GM12878 (cell line): Measurements from ENCODE around the gene MAD1L1. TPM values are rescaled to one million over a fixed set of nuclear protein-coding genes. Genes with fewer than 3 reads are reported as not detected.

ENCODE experiments used
- ATAC-seq: fragments of 200-7000 bp; cut with Tn5 transposase; 3 replicates; pipeline ENCODE4 v1.9.1; 2020; ENCODE audit warnings: mild to moderate bottlenecking, moderate library complexity
- BruUV-seq: library from RNA; stranded (reverse); fragments of 400-500 nt; replicated peaks from 2 replicates; lab custom pipeline; 2021; lab: Mats Ljungman, UMichigan
- CTCF ChIA-PET: fragments of 300-600 bp; sonication (Branson Sonifier 250); formaldehyde crosslinking; extraction: SDS; loops from one replicate; lab custom pipeline; 2021; ENCODE audit warnings: inconsistent platforms; lab: Yijun Ruan, JAX
- POLR2A ChIA-PET: fragments of 350-600 bp; formaldehyde crosslinking; extraction: SDS; loops from one replicate; lab custom pipeline; 2021; ENCODE audit warnings: inconsistent platforms; lab: Charles Lee
- RAD21 ChIA-PET: fragments of 300-600 bp; sonication (Branson Sonifier 250); formaldehyde crosslinking; loops from one replicate; lab custom pipeline; 2023; ENCODE audit warnings: antibody characterized with exemption; ENCODE audit not compliant: unreplicated experiment; lab: Charles Lee
- SMC1A ChIA-PET: fragments of 300-600 bp; sonication (Branson Sonifier 250); formaldehyde crosslinking; loops from one replicate; lab custom pipeline; 2023; ENCODE audit not compliant: unreplicated experiment, uncharacterized antibody; lab: Charles Lee
- DNase-seq: peaks from one replicate; pipeline ENCODE4 v3.0.0-alpha.2; 2011; ENCODE audit warnings: low read depth, low spot score
- FAIRE-seq: peaks from 3 replicates; lab custom pipeline; 2011; peaks lifted over from hg19 to GRCh38; lab: Jason Lieb, UNC
- H2AFZ ChIP-seq: 2 replicates; pipeline ENCODE4 v1.6.0; 2011; ENCODE audit warnings: low read depth, low read length, control low read depth; ENCODE audit not compliant: control insufficient read depth
- H3K27ac ChIP-seq: 2 replicates; pipeline ENCODE4 v1.5.1; 2011; ENCODE audit warnings: control low read depth; ENCODE audit not compliant: control insufficient read depth, insufficient read depth
- H3K27me3 ChIP-seq, 2 experiments: replicated peaks in 1 of 2; 2 replicates each; pipeline versions ENCODE4 v1.6.0 to v1.6.1; 2011; ENCODE audit warnings: low read length in 1 of 2; ENCODE audit not compliant: control insufficient read depth in 2 of 2, insufficient read depth in 2 of 2
- H3K36me3 ChIP-seq, 2 experiments: 2 replicates each; pipeline ENCODE4 v1.5.1; 2011; ENCODE audit warnings: low read length in 1 of 2; ENCODE audit not compliant: control insufficient read depth in 2 of 2, insufficient read depth in 2 of 2
- H3K4me1 ChIP-seq: 2 replicates; pipeline ENCODE4 v1.6.1; 2011; ENCODE audit warnings: mild to moderate bottlenecking, low read length, moderate library complexity, mixed read lengths; ENCODE audit not compliant: control insufficient read depth, insufficient read depth
- H3K4me2 ChIP-seq: 2 replicates; pipeline ENCODE4 v1.6.0; 2011; ENCODE audit warnings: control low read depth; ENCODE audit not compliant: control insufficient read depth, insufficient read depth
- H3K4me3 ChIP-seq: fragments of 200-600 bp; sonication (generic); 2 replicates; pipeline ENCODE4 v1.5.1; 2016
- H3K79me2 ChIP-seq: 2 replicates; pipeline ENCODE4 v1.6.0; 2011; ENCODE audit warnings: low read length; ENCODE audit not compliant: control insufficient read depth, insufficient read depth
- H3K9ac ChIP-seq: 2 replicates; pipeline ENCODE4 v1.8.0; 2011; ENCODE audit warnings: low read length, control low read depth, mixed read lengths; ENCODE audit not compliant: control insufficient read depth, insufficient read depth
- H3K9me3 ChIP-seq: replicated peaks from 3 replicates; pipeline ENCODE4 v1.5.1; 2011; ENCODE audit warnings: mild to moderate bottlenecking, low read length; ENCODE audit not compliant: control insufficient read depth, insufficient read depth
- H4K20me1 ChIP-seq: 2 replicates; pipeline ENCODE4 v1.6.0; 2011; ENCODE audit not compliant: control insufficient read depth, insufficient read depth
- HDAC2 ChIP-seq: fragments of 200-600 bp; sonication (generic); IDR thresholded peaks from 2 replicates; pipeline ENCODE4 v1.6.1; 2017
- NFXL1 ChIP-seq: fragments of 450-650 bp; IDR thresholded peaks from 2 replicates; pipeline ENCODE4 v1.6.1; 2017; ENCODE audit warnings: antibody characterized with exemption, mild to moderate bottlenecking, borderline replicate concordance
- NFYB ChIP-seq: IDR thresholded peaks from 2 replicates; pipeline ENCODE4 v1.6.1; 2011; ENCODE audit warnings: low read depth, mild to moderate bottlenecking, low read length, improper control_type of control experiment, moderate library complexity; ENCODE audit not compliant: insufficient read depth
- NR2C2 ChIP-seq: IDR thresholded peaks from 2 replicates; pipeline ENCODE4 v1.6.1; 2011; ENCODE audit warnings: borderline replicate concordance, low read depth; ENCODE audit not compliant: control insufficient read depth, insufficient read length
- POLR2A ChIP-seq: IDR thresholded peaks from 2 replicates; pipeline ENCODE4 v1.6.1; 2011; ENCODE audit warnings: low read depth, mild to moderate bottlenecking, low read length
- RCOR1 ChIP-seq: conservative IDR thresholded peaks from 2 replicates; pipeline ENCODE4 v1.6.1; 2012; ENCODE audit warnings: low read depth, low read length, improper control_type of control experiment
- RUNX3 ChIP-seq: IDR thresholded peaks from 2 replicates; pipeline ENCODE4 v1.6.1; 2012; ENCODE audit warnings: low read length, inconsistent platforms
- SMAD1 ChIP-seq: fragments of 450-650 bp; IDR thresholded peaks from 2 replicates; pipeline ENCODE4 v1.6.1; 2018; ENCODE audit warnings: mild to moderate bottlenecking, low read depth; ENCODE audit not compliant: partially characterized antibody
- STAT1 ChIP-seq: fragments of 450-650 bp; conservative IDR thresholded peaks from 2 replicates; pipeline ENCODE4 v1.6.1; 2014; ENCODE audit warnings: antibody characterized with exemption, mild to moderate bottlenecking
- TBL1XR1 ChIP-seq: IDR thresholded peaks from 2 replicates; pipeline ENCODE4 v1.6.1; 2012; ENCODE audit warnings: low read depth, low read length, improper control_type of control experiment
- WGBS: methylation state at CpG from one replicate; pipeline ENCODE4 v1.1.6; 2016; ENCODE audit warnings: low lambda C conversion rate; ENCODE audit not compliant: insufficient replicate concordance, insufficient coverage; ENCODE audit errors: missing lambda C conversion rate; 5-methylcytosine and 5-hydroxymethylcytosine counted together
- in situ Hi-C: fragments of 300-500 bp; cut with MboI; formaldehyde crosslinking; loops from 9 replicates; pipeline ENCODE4 v1.14.3; 2018; ENCODE audit warnings: mixed read lengths
- intact Hi-C: fragments of 100-400 bp; cut with micrococcal nuclease; formaldehyde crosslinking; loops from one replicate; pipeline ENCODE4 v1.14.2; 2022; ENCODE audit not compliant: unreplicated experiment
- polyA plus RNA-seq, 11 experiments: library from polyadenylated mRNA; depleted of rRNA in 4 of 11; unstranded in 6 of 11; stranded (reverse) in 5 of 11; fragments of >200 nt; fragmentation: Nextera tagmentation in 4 of 11; fragmentation: Illumina TruSeq in 1 of 11; extraction: Ambion mirVana in 4 of 11; extraction: Trizol in 1 of 11; gene quantifications; 1 replicate in 1 of 11; 2 replicates in 10 of 11; pipeline versions ENCODE4 v1.2.1 to v1.2.3, GENCODE V29; 2011 to 2016; ENCODE audit warnings: inconsistent platforms in 2 of 11, missing spikeins in 2 of 11, low read depth in 1 of 11
- total RNA-seq, 4 experiments: library from RNA; depleted of rRNA in 3 of 4; stranded (reverse); fragments of >200 nt in 3 of 4; fragmentation: Illumina TruSeq in 1 of 4; extraction: Trizol in 1 of 4; gene quantifications; 2 replicates each; pipeline versions ENCODE4 v1.2.1 to v1.2.3, GENCODE V29; 2013 to 2021
- TF ChIP-seq, protein P1 (sequence below): IDR thresholded peaks from 2 replicates; pipeline ENCODE4 v1.6.1; 2012; ENCODE audit warnings: low read length, inconsistent platforms
- TF ChIP-seq, protein P2 (sequence below): IDR thresholded peaks from 2 replicates; pipeline ENCODE4 v1.6.1; 2012; ENCODE audit warnings: low read depth, low read length, improper control_type of control experiment
- TF ChIP-seq, protein P3 (sequence below): IDR thresholded peaks from 2 replicates; pipeline ENCODE4 v1.6.1; 2011; ENCODE audit warnings: borderline replicate concordance, low read depth, mild to moderate bottlenecking, moderate library complexity, mixed read lengths, low read length; ENCODE audit not compliant: insufficient read depth; ENCODE audit errors: extremely low read length
- TF ChIP-seq, protein P4 (sequence below), 3 experiments: IDR thresholded peaks in 2 of 3; conservative IDR thresholded peaks in 1 of 3; 2 replicates each; pipeline ENCODE4 v1.5.1; 2011; ENCODE audit warnings: low read depth in 3 of 3, low read length in 3 of 3, mild to moderate bottlenecking in 3 of 3, control low read depth in 2 of 3, moderate library complexity in 2 of 3, inconsistent platforms in 1 of 3, mixed read lengths in 1 of 3; ENCODE audit not compliant: control insufficient read depth in 2 of 3, insufficient read depth in 1 of 3; ENCODE audit errors: extremely low read depth in 1 of 3

MAD1L1 gene
- total and polyA plus RNA-seq, 10 of the 15 experiments (the other 5 are each of a cell fraction or from before 2014, with no cell fraction given): 2.2 to 76.8 (median 38.3) TPM

DNA sequence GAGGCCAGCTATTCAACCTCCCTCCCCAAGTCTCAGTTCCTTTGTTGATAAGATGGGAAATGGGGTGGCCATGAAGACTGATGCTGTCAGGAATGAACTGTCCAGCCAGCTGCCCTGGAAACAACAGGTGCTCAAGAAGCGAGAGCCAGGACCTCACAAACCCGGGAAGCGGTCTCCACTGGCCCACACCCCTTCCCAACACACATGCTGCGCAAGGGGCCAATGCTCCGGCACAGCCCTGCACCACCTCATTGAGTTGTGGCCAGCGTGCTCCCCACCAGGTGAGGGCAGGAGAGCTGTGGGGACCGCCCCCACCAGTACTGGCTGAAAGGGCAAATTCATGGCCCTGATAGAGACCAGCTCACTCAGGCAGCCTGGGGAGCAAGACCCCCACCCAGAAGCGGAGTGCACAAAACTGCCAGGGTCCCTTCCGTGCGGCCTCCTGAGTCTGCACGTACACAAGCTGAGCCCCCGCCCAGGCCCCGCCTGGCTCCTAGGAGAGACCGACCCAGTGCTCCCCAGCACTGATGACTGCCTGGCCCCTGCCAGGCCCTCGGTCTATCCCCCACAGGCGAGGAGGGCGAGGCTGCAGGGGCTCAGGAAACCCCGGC lies 216.6 kb downstream of the MAD1L1 start:
- H3K79me2 ChIP-seq: no peaks in the 10 kb centered on the region
- WGBS: 99% methylated on average over 18 of the region's 18 CpGs
- ChIA-PET SMC1A (no interaction called here), POLR2A (no interaction called here), RAD21 (no interaction called here), CTCF (no interaction called here)
- BruUV-seq: no TSS peak
- ATAC-seq (no peak), FAIRE-seq (no peak), DNase-seq (no peak)
- H3K36me3 ChIP-seq: peaks cover 0 to 5% of the 10 kb centered on the region in 2 experiments; a peak in 2 of 4 replicates
- no peak overlapping the region for H3K4me3 ChIP-seq
- H4K20me1 ChIP-seq: no peaks in the 10 kb centered on the region
- H3K9ac ChIP-seq: no peak overlapping the region
- no peaks in the 10 kb centered on the region for H3K9me3 ChIP-seq
- H3K27me3 ChIP-seq: no peaks in the 10 kb centered on the region
- no peak overlapping the region for H3K4me2 ChIP-seq
- peaks cover 17% of the 10 kb centered on the region for H3K4me1 ChIP-seq
- no peak overlapping the region for H3K27ac ChIP-seq
- TF ChIP-seq HDAC2: no peak
- TF ChIP-seq TBL1XR1: no peak
- TF ChIP-seq RUNX3: no peak
- no peak for TF ChIP-seq SMAD1
- TF ChIP-seq, protein P1, sequence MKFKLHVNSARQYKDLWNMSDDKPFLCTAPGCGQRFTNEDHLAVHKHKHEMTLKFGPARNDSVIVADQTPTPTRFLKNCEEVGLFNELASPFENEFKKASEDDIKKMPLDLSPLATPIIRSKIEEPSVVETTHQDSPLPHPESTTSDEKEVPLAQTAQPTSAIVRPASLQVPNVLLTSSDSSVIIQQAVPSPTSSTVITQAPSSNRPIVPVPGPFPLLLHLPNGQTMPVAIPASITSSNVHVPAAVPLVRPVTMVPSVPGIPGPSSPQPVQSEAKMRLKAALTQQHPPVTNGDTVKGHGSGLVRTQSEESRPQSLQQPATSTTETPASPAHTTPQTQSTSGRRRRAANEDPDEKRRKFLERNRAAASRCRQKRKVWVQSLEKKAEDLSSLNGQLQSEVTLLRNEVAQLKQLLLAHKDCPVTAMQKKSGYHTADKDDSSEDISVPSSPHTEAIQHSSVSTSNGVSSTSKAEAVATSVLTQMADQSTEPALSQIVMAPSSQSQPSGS: no peak
- TF ChIP-seq NFXL1: no peak
- TF ChIP-seq RCOR1: no peak
- TF ChIP-seq, protein P2, sequence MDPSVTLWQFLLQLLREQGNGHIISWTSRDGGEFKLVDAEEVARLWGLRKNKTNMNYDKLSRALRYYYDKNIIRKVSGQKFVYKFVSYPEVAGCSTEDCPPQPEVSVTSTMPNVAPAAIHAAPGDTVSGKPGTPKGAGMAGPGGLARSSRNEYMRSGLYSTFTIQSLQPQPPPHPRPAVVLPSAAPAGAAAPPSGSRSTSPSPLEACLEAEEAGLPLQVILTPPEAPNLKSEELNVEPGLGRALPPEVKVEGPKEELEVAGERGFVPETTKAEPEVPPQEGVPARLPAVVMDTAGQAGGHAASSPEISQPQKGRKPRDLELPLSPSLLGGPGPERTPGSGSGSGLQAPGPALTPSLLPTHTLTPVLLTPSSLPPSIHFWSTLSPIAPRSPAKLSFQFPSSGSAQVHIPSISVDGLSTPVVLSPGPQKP: no peak
- no peak for TF ChIP-seq NR2C2
- no peak for TF ChIP-seq NFYB
- no peak for TF ChIP-seq POLR2A
- TF ChIP-seq, protein P3, sequence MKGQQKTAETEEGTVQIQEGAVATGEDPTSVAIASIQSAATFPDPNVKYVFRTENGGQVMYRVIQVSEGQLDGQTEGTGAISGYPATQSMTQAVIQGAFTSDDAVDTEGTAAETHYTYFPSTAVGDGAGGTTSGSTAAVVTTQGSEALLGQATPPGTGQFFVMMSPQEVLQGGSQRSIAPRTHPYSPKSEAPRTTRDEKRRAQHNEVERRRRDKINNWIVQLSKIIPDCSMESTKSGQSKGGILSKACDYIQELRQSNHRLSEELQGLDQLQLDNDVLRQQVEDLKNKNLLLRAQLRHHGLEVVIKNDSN: no peak
- TF ChIP-seq, protein P4, sequence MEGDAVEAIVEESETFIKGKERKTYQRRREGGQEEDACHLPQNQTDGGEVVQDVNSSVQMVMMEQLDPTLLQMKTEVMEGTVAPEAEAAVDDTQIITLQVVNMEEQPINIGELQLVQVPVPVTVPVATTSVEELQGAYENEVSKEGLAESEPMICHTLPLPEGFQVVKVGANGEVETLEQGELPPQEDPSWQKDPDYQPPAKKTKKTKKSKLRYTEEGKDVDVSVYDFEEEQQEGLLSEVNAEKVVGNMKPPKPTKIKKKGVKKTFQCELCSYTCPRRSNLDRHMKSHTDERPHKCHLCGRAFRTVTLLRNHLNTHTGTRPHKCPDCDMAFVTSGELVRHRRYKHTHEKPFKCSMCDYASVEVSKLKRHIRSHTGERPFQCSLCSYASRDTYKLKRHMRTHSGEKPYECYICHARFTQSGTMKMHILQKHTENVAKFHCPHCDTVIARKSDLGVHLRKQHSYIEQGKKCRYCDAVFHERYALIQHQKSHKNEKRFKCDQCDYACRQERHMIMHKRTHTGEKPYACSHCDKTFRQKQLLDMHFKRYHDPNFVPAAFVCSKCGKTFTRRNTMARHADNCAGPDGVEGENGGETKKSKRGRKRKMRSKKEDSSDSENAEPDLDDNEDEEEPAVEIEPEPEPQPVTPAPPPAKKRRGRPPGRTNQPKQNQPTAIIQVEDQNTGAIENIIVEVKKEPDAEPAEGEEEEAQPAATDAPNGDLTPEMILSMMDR (IDR thresholded peaks at IDR 0.05 in 2 of 3, conservative IDR thresholded peaks at IDR 0.05 in 1 of 3; ENCODE audit: control insufficient read depth in 2 of 3, extremely low read depth in 1 of 3, insufficient read depth in 1 of 3, low read depth in 3 of 3, low read length in 3 of 3): no peak
- no peak for TF ChIP-seq STAT1
- in situ Hi-C loops: no loop called here
- no peak overlapping the region for H2AFZ ChIP-seq
- intact Hi-C loops: no loop called here
